Activated CD4-positive, alpha-beta T cell treated with anti-CD3 and anti-CD28 coated beads for 4 hours (primary cell): Measurements from ENCODE around the gene DLEC1.
"Not testable (repeated sequence)": the region's sequence is repeated elsewhere in the genome, so short reads cannot be mapped to it uniquely, and the experiment has no call there.

ENCODE experiments used
- DNase-seq, 2 donors: peaks; one replicate each; pipeline ENCODE4 v3.0.0-alpha.2; 2020

The DLEC1 gene

GRCh38 chr3:38124324-38125122 is 85.5 kb downstream of the DLEC1 start:
- DNase-seq: no peak

- no peak for DNase-seq
Observed at GRCh38 chr3:38125305-38126120, 86.5 kb downstream of the DLEC1 start.

- no peak for DNase-seq
Observed at GRCh38 chr3:38126121-38126892, 87.3 kb downstream of the DLEC1 start.

GRCh38 chr3:38127611-38128302 is 88.7 kb downstream of the DLEC1 start:
- no peak for DNase-seq

DNA sequence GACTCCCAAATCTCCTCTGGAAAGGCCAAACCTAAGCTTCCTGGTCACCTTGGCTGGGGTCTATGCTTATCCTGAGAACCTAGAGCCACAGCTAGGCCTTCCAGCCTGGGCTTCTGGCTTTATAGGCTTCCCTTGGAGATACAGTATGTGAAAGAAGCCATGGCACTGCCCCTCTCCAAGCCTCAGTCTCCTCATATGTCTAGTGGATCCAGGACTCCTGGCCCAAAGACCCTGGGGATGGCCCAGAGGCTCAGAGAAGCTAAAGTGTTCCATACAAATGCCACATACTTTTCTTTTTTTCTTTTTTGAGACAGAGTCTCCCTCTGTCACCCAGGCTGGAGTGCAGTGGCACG is 89.3 kb downstream of the DLEC1 start:
- DNase-seq: peak in 1 of 2 donors; percentile 0

- peak in 1 of 2 donors; percentile 0 for DNase-seq
Observed at GRCh38 chr3:38129058-38129457, 90.0 kb downstream of the DLEC1 start.

DNA sequence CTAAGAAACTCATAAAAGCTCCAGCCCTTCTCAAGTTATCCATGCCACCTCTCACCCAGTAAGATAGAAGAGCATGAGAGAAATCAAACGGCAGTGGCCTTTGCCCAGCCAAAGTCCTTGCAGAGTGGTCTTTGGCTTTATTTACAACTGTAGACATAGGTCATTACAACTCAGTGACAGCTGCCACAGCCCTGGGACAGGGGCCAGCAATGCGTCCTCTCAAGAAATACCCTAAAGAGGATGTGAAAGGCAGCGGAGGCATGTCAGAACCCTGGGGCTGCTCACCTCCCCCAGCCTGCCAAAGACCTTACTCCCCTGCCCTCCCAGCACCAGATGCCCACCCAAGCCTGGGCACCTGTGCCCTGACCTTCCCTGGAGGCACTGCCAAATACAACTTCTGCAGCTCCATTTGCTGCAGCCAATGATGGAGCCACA is 91.6 kb downstream of the DLEC1 start:
- DNase-seq: peak in 1 of 2 donors; percentile 0

DNA sequence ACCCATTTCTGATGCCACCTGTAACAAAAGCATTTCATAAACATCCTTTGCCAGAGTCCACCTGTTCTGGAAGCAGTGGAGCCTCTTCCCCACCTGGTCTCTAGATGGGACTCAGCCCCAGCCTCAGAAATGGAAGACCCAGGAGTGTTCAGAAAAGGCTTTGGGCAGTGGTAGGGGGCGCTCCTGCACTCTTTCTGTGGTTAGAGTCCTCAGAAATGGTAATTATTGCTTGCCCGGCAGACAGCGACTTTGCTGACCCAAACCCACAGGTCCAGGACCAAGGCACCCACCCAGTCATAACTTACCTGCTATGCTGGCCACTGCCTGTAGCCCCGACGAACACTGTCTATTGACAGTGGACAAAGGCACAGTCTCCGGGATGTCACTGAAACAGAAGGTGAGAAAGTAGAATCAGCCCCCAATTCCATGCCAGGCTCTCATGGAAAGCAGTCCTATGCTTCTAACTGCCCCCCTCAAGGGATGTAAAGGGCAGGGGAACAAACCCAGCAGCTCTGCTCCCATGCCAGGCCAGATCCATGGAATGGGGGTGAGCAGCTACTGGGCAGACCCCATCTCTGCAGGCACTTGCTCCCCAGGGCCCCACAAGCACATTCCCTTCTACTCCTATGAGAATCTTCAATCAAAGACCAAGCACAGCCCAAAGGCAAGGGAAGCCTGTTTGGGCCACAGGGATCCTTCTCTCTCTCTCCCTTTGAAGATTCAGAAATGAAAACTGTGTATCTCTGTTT is 92.8 kb downstream of the DLEC1 start:
- DNase-seq: peak; percentile 21 to 26

- DNase-seq: no peak
Observed at GRCh38 chr3:38133209-38133556, 94.2 kb downstream of the DLEC1 start.

- DNase-seq: no peak
Observed at GRCh38 chr3:38133557-38134405, 94.8 kb downstream of the DLEC1 start.

DNA sequence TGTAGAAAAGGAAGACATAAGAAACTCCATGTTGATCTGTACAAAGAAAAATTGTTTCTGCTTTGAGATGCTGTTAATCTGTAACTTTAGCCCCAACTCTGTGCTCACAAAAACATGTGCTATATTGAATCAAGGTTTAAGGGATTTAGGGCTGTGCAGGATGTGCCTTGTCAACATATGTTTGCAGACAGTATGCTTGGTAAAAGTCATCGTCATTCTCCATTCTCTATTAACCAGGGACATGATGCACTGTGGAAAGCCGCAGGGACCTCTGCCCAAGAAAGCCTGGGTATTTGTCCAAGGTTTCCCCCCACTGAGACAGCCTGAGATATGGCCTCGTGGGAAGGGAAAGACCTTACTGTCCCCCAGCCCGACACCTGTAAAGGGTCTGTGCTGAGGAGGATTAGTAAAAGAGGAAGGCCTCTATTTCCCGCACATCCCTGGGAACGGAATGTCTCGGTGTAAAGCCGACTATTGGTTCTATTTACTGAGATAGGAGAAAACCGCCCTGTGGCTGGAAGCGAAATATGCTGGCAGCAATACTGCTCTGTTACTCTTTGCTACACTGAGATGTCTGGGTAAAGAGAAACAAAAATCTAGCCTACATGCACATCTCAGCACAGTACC is 95.6 kb downstream of the DLEC1 start:
- not testable (repeated sequence) for DNase-seq

DNA sequence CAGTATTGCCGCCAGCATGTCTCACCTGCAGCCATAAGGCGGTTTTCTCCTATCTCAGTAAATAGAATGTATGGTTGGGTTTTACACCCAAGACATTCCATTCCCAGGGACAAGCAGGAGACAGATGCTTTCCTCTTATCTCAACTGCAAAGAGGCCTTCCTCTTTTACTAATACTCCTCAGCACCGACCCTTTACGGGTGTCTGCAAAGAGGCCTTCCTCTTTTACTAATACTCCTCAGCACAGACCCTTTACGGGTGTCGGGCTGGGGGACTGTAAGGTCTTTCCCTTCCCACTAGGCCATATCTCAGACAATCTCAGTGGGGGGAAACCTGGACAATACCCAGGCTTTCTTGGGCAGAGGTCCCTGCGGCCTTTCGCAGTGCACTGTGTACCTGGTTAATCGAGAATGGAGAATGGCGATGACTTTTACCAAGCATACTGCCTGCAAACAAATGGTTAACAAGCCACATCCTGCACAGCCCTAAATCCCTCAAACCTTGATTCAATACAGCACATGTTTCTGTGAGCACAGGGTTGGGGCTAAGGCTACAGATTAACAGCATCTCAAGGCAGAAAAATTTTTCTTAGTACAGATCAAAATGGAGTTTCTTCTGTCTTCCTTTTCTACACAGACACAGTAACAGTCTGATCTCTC is 96.7 kb downstream of the DLEC1 start:
- peak in 1 of 2 donors; percentile 18 for DNase-seq

GRCh38 chr3:38136393-38136776 is 97.4 kb downstream of the DLEC1 start:
- peak; percentile 10 to 11 for DNase-seq

GRCh38 chr3:38136777-38137614 is 98.0 kb downstream of the DLEC1 start, which contains the start of gene ACAA1:
ACAA1 (minus strand) TSS chr3:38137127; CDS start chr3:38137035, 92 bp downstream.
- DNase-seq: peak; percentile 97

DNA sequence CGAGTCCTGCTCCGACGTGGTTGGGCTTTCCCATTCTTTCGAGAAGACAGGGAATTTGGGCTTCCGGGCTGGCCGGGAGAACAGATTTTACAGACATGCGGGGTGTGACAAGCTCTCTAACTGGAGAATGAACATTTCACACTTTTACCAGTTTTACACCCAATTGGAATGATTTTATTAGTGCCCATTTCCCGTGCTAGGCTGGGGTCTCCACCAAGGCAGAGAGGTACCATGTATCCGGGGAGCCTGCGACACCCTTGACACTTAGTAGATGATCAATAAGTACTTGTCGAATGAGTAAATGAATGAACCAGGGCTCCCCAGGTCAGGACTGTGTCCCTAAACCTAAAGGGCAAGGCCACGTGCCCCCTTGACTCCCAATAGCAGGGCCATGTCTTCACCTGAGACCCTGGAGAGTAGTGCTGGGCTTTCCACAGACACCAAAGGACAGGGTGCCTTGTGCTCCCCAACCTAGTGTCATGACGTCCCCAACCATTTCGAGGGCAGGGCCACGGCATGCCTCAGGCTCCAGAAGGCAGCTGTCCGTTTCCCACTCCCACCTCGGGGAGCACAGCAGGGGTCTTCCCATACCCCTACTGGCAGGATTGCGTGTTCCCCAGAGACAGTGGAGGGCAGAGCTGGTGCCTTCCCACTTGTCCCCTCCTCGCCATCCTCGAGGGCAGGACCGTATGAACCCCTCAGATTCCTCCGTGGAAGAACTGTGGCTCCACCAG is 98.8 kb downstream of the DLEC1 start:
- peak in 1 of 2 donors; percentile 15 for DNase-seq

- peak; percentile 82 to 86 for DNase-seq
Observed at GRCh38 chr3:38138349-38139190, 99.6 kb downstream of the DLEC1 start, which contains the start of gene MYD88. MYD88 (plus strand) TSS chr3:38138661; CDS start chr3:38138701, 40 bp downstream.

DNA sequence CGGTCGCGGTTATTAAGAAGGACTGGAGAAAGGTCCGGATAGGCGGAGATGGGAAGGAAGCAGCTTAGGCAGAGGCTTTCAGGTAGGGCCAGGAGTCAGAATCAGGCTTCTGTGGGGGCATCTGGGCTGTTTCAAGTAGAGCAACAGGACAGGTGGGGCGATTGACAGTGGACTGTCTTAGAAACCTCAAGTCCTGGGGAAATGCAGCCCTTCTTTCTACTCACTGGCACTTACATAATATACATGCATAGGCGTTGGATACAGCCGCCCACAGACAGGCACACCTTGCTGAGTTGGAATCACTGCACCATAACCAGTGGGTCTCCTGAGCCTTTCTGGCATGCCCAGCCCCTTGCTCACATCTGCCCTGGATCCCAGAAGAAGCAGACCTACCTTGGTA is 100.2 kb downstream of the DLEC1 start:
- DNase-seq: peak in 1 of 2 donors; percentile 10
